Stimulated activated CD4-positive, alpha-beta T cell treated with anti-CD3 and anti-CD28 coated beads, Interleukin-4, amount 100 ng/mL, for 1 hour (primary cell): ENCODE data around the gene NCOA3.
"Not testable (repeated sequence)": the region's sequence is repeated elsewhere in the genome, so short reads cannot be mapped to it uniquely, and the experiment has no call there.

Source experiments
- DNase-seq: peaks from one replicate; pipeline ENCODE4 v3.0.0-alpha.2; 2020

Gene NCOA3

DNA sequence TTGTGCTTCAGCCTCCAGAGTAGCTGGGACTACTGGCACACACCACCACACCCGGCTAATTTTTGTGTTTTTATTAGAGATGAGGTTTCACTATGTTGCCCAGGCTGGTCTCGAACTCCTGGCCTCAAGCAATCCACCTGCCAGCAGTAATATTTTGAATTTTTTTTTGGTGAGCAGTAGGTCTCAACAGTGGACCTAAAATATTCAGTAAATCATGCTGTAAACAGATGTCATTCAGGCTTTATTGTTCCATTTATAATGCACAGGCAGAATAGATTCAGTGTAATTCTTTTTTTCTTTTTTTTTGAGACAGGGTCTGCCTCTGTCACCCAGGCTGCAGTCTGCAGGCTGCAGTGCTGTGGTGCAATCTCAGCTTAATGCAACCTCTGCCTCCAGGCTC lies 69.7 kb downstream of the NCOA3 start:
- no peak for DNase-seq

DNA sequence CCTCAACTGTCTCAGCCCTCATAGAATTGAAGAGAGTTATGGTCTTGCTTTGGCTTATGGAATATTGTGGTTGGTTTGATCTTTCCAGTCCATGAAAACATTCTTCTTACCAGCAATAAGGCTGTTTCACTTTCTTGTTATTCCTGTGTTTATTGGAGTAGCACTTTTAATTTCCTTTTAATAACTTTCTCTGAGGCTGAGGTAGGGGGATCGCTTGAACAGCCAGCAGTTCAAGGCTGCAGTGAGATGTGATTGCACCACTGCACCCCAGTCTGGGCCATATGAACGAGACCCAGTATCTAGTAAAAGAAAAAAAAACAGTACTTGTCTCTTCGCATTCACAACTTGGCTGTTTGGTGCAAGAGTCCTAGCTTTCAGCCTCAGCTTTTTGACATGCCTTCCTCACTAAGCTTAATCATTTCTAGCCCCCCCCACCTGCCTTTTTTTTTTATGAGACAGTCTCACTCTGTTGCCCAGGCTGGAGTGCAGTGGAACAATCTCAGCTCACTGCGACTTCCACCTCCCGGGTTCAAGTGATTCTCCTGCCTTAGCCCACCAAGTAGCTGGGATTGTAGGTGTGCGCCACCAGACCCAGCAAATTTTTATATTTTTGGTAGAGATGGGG lies 70.5 kb downstream of the NCOA3 start:
- no peak for DNase-seq

DNA sequence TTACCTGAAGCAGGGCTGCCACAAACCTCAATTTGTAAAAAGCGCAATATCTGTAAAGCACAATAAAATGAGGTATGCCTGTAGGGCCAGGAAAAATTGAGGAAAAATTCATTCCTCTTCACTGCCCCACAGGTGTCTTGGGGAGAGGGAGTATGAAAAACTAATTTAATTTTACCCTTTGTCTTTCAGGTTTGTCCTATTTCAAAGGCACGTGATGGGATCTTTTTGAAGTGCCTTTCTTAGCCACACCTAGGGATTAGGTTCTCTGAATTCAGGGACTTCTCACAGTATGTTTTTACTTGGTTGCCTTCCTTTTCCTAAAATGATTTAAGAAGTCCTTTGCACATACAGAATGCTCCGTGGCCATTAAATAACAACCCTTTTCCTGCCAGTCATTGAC lies 71.9 kb downstream of the NCOA3 start:
- no peak for DNase-seq

DNA sequence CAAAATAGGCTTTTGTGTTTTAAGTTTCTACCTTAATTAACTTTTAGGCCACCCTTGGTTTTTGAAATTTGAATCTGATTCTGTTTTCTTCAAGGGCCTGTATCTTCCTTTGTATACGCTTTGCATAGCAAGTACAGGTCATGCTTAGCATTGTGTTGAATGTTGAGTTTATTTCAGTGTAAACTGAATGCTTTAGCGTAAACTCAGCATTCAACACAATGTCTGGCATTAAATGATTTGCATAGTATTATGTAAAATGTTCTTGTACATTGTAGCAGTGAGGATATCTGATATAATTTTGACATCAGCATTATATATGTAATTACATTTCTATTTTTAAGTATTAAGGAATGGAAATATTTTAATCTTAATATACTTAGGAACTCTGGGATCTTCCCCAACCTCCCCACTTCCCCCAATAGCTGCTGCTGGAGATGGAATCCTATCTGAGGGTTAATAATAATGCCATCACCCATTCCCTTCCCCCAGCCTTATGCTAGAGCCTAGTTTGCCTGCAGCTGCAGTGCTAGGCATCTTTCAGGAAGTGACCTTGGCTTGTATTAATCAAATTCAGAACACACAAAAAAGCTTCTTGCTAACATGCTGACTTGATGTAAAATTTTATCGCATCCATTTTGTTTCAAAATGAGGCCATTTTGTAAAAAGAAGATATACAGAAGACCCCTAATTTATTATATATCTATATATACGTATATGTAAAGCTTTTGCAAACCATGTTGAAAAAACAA lies 73.1 kb downstream of the NCOA3 start:
- no peak for DNase-seq

DNA sequence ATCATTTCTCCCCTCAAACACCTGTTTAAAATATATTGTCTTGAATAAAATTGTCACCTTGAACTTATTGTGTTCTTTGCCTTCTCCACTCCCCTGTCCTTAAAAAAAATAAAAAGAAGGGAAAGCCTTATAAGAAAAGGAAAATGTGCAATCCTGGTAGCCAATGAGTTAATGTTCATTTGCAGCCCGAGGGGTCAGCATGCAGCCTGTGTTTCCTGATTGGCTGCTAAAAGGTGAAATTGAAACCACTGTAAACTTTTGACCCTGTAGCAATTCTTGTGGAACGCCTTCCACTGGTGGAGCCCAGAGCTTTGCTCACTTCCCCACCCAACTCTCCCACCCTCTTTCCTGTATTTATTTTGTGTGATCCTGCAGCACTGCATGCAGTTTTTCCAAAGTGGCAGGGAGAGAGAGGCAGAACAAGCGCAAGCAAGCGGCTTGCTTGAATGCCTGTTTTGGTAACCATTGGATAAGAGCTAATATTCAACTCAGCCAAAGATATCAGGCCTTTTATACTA lies 74.9 kb downstream of the NCOA3 start:
- no peak for DNase-seq

DNA sequence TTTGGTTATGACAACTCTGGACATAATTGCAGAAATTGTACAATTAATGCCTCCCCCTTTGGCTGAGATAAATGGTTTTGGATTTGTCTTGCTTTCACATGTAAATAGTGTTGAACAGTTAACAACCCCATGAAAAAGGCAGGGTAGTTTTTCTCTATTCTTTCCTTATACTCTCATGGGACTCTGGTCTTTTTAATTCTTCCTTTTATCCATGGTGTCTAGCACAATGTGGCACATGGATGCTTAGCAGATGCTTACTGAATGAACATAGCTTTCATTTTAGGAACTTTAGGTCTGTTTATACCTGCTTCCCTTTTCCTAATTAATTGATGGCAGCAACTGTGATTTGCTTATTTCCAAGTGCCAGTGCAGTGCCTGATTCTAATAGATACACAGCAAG lies 75.6 kb downstream of the NCOA3 start:
- DNase-seq = no peak

DNA sequence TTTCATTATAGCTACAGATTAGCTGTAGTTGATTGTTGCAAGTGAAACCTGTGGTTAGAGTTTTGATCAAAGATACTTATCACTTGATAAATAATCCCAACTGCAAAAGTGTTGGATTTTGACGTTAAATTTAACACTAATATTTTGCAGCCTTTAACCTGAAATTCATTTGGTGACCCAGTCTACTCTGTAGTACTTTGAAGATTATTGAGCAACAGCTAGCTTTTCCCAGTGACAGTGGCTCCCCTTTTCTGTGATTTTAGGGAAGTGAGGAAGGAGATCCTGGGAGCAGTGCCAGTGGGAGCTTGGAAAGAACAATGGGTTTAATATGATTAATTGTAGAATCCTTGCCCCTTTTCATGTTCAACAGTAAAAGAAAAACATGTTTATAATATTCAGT lies 76.9 kb downstream of the NCOA3 start:
- no peak for DNase-seq

DNA sequence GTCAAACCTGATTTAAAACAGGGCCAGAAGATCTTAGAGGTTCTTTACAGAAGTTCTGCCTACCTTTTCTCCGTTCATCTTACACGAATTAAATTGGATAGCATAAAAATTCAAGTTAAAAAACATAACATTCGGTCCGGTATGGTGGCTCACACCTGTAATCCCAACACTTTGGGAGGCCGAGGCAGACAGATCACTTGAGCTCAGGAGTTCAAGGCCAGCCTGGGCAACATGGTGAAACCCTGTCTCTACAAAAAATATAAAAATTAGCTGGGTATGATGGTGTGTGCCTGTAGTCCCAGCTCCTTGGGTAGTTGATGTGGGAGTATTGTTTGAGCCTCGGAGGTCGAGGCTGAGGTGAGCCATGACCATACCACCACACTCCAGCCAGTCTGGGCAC lies 79.0 kb downstream of the NCOA3 start:
- DNase-seq = not testable (repeated sequence)

DNA sequence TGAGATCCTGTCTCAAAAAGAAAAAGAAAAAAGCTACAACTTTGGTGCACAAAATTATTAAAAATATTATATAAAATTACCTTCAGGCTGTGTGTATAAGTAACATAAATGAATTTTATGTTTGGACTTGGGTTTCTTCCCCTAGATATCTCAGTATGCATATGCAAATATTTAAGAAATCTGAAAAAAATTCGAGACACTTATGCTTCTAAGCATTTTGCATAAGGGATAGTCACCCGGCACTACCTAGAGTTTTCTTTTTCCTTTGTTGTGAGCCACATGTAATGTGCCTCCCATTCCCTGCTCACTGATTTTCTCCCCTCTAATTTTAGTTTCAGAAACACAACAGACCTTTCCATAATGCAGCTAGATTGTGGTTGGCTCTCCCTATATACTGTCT lies 79.4 kb downstream of the NCOA3 start:
- DNase-seq = no peak

DNA sequence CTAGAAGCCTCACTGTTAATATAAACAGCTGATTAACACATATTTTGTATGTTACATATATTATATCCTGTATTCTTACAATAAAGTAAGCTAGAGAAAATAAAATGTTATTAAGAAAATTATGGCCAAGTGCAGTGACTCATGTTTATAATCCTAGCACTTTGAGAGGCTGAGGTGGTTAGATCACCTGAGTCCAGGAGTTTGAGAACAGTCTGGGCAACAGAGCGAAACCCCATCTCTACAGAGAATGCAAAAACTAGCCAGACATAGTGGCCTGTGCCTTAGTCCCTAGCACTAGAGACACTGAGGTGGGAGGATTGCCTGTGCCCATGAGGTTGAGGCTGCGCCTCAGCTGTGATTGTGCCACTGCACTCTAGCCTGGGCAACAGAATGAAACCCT lies 81.9 kb downstream of the NCOA3 start:
- DNase-seq = no peak

DNA sequence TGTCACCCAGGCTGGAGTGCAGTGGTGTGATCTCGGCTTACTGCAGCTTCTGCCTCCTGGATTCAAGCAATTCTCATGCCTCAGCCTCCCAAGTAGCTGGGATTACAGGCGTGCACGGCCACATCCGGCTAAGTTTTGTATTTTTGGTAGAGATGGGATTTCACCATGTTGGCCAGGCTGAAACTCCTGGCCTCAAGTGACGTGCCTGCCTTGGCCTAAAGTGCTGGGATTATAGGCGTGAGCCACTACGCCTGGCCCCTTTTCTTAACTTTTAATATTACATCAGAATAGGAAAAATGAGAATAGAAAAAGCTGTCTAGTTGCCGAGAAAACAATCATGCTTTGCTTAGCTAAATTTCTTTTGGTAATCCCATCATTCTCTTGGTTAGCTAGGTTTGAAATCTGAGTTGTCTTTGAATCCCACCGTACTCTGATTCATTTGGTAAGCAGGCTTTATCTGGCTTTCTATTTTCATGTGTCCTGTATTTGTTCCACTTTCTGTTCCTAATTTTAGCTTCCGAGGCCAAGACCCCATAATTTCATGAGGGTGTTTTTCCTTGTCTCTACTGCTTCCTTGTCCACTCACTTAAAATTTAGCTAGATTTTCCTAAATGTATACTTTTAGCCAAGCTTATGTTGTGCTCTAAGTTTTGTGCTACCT lies 83.5 kb downstream of the NCOA3 start:
- DNase-seq = no peak

DNA sequence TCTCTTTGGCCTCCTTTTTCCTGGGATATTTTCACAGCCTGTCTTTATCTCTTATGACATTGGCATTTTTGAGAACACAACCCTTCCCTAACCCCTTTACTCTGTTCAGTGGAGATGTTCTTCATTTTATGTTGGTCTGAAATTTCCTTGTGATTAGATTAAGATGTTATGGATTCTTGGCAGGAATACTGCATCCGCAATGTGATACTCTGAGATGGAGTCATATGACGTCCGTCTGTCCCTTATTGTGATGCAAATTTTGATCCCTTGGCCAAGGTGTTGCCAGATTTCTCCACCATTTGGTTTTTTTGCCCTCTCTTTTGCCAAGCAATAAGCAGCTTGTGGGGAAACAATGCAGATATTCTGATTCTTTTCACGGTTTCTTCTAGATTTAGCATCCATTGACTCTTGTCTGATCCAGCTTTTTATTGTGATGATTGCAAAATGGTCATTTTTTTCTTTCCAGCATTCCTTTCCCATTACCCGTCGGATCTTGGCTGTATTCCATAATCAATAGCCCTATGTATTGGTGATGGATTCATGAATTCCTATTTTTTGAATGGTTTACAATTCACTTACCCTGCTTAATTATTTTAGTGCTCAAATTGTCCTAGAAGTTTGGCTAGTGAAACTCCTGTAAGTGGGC lies 85.1 kb downstream of the NCOA3 start:
- no peak for DNase-seq

DNA sequence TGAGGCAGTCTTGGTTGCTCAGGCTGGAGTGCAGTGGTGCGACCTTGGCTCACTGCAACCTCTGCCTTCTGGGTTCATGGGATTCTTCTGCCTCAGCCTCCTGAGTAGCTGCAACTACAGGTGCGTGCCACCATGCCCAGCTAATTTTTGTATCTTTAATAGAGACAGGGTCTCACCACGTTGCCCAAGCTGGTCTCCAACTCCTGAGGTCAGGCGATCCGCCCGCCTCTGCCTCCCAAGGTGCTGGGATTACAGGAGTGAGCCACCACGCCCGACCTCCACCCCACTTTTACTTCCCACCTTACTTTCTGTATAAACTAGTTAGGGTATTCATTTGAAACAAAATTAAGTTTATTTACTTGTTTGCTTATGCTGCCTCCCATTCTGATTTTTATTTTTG lies 86.5 kb downstream of the NCOA3 start:
- no peak for DNase-seq

DNA sequence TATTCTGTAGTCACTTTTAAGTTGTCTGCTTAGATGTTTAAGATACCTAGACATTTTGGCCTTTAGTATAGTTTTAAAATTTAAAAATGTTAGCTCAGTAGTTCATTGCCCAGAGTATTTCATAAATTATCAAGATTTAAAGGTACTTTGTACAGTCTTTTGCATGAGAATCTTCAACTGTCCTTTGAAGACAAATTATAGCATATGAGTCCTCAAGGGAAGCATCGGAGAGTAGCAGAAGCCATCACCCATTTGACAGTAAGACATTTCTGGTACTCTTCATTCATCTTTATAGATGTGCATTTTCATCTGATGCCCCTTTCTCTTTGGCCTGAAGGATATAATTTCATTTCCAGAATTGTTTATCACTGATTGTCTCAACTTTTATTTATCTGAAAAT lies 89.5 kb downstream of the NCOA3 start:
- DNase-seq = no peak

DNA sequence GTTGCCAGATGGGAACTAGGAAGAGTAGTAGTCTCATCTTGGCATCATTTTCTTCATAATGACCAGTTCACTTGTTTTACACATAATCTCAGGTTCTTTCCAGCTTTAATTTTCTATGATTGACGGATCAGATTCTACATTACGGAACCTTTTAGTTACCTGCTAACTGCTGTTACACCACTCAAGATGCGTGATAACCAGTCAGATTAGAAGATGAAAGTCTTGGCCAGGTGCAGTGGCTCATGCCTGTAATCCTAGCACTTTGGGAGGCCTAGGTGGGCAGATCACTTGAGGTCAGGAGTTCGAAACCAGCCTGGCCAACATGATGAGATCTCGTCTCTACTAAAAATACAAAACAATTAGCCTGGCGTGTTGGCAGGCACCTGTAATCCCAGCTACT lies 92.5 kb downstream of the NCOA3 start:
- DNase-seq = no peak

DNA sequence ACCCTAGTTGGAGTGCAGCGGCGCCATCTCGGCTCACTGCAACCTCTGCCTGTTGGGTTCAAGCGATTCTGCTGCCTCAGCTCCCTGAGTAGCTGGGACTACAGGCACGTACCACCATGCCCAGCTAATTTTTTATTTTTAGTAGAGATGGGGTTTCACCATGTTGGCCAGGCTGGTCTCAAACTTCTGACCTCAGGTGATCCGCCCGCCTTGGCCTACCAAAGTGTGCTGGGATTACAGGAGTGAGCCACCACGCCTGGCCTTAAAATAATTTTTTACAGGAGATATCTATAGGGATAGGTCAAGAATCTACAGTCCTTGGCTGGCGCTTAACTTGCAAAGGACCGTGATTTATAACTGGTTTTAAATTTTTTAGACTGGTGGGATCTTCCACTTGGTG lies 93.5 kb downstream of the NCOA3 start:
- DNase-seq = not testable (repeated sequence)

DNA sequence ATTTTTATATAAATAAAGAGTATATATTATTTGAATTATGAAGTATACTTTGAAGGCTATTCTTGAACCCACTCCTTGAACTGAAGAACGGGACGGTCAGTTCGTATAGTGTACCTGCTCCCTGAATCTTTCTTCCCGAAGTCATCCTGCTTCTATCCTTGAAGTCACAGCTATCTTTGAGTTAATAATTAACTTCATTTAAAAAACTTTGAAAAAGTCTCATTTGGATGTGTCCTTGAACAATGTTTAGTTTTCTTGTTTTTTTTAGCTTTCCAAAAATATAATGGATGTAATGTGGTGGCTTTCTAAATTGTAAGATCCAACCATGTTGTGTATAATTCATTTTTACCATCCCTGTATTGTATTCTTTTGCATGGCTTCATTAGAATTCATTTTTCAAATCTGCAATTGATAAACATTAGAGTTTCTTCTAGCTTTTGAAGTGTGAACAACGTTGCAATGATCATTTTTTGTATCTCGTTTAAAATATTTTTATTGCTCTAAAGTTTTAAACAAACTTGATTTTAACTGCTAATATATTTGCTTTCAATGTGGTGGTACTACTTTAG lies 94.4 kb downstream of the NCOA3 start:
- no peak for DNase-seq

DNA sequence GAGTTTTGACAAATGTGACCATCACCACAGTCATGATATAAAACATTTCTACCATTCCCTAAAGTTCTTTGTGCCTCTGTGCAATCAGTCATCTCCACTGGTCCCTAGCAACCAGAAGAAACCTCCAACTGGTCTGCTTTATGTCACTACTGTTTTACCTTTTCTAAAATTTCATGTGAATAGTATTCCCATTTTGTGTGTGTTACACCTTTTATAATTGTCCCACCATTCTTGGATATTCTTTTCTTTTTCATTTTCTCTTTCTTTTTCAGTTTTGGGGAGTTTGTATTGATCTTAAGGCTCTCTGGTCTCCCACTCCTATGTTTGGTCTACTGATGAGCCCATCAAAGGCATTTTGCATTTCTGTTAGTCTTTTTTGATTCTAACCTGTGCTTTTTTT lies 95.4 kb downstream of the NCOA3 start:
- no peak for DNase-seq

DNA sequence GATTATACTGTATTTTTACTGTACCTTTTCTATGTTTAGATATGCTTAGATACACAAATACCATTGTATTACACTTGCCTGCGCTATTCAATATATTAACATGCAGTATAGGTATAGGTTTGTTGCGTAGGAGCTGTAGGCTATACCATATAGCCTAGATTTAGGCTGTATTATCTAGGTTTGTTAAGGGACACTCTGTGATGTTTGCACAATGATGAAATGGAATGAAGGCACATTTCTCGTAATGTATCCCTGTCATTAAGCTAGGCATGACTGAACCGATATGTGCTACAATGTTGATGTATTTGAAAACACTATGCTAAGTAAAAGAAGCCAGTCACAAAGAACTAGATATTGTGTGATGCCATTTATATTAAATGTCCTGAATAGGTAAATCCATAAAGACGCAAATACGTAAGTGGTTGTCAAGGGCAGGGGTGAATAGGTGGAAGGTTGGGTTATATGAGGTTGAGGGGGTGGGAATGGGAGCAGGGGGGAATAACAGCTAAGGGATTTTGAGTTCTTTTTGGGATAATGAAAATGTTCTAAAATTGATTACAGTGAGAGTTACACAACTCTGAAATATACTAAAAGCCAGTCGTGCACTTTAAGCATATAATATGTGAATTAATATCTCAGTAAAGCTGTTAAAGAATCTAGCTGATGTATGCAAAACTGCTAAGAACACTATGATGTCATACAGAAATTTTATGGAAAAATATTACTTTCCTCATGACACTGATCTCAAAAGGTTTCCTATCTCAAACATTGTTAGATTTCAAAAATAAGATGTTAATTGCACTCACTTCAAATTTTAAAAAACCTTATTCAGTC lies 97.4 kb downstream of the NCOA3 start:
- DNase-seq = no peak

DNA sequence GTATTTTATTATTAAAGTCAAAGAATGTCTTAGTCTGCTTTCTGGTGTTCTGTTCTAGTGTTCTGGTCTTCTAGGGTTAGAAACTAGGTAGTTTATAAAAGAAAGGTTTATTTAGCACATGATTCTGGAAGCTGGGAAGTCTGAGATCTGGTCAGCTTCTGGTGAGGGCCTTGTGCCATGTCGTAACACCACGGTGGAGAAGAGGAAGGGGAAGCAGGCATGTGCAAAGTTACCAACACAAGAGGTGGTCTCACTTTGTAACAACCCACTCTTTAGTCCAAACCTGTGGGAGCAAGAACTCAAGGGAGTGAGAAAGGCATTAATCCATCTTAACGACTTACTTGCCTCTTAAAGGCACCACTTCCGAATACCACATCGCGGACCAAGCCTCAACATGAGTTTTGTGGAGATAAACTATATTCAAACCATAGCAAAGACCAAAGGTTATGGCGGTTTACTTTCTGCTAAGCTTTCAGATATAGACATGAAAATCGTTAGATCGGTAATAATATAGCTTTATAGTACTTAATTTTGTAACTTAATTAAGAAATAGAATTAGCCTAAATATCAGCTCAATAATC lies 99.4 kb downstream of the NCOA3 start:
- DNase-seq = no peak

DNA sequence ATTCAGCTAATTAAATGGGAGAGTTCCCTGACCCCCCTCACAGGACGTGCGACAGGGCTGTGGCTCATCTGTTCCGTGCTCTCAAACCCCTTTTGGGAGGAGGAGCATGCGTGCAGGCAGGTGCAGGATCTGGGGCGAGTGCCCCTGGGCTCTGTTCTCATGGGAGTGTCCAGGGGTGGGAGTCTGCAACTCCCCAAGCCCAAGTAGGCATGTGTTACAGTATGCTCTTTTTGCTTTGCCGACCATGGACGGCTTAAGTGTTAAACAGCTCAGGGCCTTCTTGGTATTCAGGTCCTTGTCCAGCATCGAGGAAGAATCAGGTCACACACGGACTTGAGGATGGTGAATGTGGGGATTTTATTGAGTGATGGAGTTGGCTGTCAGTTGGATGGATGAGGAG lies 101.6 kb downstream of the NCOA3 start:
- DNase-seq = no peak
